ENCODE measurements around the gene CUBN. TPM values are rescaled to one million over a fixed set of nuclear protein-coding genes. Genes with fewer than 3 reads are reported as not detected.
A peak's percentile ranks its signal among the peaks of the same experiment; 100 is the strongest.
"Not testable (repeated sequence)": the region's sequence is repeated elsewhere in the genome, so short reads cannot be mapped to it uniquely, and the experiment has no call there.

The CUBN gene
- total RNA-seq, 1 donor from 2014 or later: 0.12 TPM

DNA sequence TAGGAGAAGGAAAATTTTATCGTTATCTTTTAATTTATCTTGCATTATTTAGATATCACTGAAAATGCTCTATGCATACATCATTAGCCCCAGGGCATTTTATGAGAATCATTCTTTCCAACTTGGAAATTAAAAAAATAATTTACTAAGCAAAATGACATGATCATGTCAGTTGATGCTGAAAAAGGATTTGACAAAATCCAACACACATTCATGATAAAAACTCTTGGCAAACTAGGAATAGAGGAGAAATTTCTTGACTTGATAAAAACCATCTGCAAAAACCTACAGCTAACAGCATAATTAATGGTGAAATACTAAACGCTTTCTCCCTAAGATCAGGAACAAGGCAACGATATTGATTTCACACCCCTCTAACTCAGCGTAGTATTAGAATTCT is 272.2 kb downstream of the CUBN start:
- ATAC-seq: no peak

DNA sequence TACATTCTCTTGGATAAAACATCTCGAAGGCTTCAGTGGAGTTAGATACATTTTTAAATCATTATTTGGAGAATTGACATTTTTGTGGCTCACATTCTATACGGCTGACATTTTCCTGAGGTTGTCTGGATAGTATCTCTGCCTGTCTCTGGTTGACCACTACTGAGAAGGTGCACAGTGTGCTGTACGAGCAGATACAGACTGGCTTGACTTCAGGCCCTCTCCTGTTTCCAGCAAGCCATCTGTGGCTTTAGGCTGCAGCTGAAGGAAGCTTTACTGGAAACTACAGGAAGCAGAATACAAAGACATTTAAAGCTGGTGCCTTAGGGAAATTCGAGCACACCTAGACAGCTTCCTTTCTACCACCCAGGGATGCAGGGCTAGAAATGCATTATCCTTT is 273.0 kb downstream of the CUBN start:
- ATAC-seq: no peak

DNA sequence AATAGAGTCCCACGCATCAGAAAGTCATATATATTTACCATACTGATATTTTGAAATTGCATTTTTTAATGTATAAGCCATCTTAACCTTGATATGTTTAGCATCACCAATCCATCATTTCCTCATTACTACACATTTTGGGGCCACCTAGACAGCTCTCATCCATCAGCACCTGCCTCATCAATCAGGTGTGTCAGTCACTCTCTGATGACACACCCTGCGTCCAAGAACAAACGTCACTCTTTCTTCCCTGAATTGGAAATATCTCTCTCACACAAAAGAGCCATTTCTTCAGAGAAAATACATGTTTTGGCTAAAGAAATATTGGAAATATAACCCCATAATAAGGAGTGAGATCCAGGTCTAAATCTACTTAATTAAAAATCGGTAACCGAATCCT is 273.5 kb downstream of the CUBN start:
- peak; percentile 50 for ATAC-seq

DNA sequence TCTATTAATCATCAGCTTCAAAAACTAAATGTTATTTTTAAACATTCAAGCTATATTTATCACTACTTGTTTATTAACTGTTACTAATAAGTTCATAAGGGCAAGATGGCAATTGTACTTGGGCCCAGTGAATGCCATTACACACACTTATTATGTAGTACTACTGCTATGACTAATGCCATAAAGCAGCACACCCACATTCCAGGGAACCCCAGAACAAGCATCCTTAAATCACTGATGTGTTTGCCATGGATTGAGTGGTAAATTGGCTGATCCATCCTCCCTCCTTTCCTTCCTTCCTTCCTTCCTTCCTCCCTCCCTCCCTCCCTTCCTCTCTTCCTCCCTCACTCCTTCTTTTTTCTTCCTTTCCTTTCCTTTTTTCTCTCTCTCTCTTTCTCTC is 275.0 kb downstream of the CUBN start:
- peak; percentile 63 for ATAC-seq

DNA sequence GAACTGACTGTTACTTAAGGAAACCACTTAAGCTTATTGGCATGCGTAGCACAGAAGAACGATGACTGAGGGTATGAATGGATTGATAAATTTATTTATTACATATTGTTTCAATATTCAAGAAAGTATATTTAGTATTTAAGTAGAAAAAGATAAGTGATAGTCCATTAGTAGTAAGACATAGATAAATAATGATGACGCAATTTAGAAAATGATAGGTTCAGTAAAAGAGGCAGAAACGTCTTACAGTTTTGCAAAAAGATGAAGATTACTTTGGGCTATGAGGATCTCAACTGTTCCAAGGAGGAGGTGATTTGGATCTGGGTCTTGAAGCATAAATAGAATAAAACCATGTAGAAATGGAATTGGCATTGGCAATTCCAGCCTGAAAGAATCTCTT is 275.8 kb downstream of the CUBN start:
- no peak for ATAC-seq

DNA sequence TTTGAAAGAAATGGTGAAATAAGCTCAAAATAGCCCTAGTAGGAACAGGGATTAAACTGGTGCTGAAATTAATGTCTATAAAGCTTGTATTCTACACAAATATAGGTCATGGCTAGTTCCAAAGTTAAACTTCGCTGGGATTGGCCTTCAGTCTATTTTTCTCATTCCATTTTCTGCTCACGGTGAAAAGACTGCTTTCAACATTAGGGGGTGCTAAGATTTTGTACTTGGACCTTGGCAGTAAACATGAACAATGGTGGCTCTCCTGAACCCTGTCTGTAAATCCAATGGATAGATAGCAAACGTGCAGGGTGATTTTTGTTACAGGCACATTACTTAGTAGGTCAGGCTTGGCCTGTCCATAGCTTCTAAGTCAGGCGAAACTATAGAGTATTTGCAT is 276.4 kb downstream of the CUBN start:
- no peak for ATAC-seq

DNA sequence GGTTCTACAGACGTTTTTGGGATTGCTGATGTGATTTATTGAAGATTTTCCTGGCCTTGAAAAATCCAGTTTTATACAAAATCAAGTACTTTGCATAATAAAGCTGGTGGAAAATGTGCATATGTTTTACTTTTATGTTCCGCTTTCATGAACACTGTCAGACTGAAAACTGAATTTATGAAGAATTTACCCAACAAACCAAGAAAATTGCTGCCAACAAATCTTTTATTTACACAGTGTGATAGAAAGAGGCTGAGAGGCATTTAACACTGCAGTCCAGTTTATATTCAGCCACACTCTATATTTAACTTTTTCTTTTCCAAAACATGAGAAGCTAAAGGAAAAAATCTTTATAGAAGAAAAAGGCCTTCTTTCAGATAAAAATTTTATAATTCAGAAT is 277.0 kb downstream of the CUBN start:
- no peak for ATAC-seq

DNA sequence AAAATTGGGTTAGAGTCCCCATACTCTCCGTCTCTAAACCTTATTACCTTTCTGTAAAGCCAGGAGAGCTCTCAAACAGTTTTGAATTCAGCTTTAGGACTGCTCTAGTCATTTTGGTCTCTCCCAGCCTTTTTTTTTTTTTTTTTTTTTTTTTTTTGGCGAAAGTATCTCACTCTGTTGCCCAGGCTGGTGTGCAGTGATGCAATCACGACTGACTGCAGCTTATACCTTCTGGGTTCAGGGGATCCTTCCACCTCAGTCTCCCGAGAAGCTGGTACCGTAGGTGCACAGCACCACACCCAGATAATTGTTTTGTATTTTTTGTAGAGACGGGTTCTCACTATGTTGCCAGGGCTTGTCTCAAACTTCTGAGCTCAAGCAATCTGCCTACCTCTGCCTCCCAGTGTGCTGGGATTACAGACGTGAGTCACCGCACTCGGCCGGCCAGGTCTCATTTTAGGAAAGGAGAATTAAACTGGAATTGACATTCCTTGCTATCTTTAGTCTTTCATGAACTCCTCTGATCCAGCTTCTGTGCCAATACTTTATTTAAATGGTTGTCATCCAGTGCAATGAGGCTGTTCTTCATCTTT is 281.0 kb downstream of the CUBN start:
- peak; percentile 89 for ATAC-seq

DNA sequence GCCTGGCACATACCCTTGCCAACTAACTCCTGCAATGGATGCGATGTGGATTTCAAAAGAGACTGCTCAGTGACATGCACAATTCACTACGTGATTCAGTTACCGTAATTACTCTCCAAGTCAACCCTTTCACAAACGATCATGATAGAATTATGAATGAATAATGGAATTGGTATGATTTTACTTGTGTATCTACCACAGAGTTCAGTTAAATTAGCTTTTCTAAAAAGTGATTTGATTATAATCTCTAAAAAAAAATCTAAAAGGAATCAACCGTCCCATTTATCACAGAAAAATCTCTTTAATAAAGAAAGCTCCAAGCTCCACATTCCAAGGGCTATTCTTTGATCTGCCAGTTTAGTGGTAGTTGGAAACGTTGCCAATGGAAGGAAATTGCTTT is 282.0 kb downstream of the CUBN start:
- no peak for ATAC-seq

DNA sequence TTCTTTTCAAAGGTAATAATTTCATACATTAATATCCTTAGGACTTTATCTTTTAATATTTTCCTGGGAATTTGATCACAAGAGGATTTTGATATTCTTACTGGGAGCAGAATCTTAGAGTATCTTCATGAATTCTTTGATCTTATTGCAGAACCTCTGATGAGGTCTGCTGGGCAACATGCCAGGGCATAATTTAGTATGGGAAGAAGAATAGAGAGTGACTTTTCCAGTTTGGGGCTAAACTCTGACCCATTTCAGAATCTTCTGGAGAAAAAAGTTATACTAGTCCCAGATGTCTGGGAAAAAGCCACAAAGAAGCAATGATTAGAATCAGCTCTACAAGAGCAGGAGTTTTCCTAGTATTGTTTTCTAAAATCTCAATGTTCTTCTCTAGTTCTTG is 284.4 kb downstream of the CUBN start:
- no peak for ATAC-seq

DNA sequence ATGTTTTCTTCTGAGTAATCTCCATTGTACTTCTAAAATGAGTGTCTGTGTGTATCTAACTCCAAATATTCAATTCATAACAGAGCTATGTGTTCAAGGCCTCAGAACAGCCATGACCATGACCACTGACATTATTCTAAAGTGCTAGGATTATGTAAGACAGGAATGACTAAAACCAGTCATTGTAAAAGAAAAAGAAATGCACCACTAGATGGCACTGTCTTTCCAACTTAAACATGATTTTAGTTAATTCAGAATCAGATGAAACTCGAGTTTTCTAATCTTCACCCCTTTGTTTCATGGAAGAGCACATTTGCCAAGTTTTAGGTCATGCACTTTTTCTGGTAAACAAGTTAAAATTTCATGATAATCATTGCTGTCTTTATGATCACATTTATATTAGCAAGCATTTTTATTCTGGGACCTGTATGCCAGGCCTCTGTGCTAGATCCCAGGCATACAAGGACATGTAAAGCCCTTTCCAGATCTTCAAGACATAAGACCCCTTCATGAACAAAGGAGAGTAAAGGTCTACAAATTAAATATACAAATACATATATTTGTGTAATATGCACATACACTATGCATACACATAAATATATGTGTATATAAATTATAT is 286.2 kb downstream of the CUBN start:
- peak; percentile 75 for ATAC-seq

DNA sequence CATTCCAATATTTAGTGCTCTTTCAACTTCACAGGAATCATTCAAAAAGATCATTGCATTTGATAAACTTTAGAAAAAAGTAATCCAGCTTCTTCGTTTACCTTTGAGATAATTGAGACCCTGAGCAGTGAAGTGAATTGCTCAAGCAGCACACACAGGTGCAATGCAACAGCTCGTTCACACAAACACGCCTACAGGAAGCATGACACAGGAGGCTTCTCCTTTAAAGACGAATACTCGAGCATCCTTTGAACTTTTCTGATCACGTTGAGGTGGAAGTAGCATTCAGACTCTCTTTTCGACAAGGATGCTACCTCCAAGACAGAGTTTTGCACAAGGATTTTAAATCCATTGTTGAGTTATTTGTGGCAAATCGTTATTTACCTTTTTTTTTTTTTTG is 294.4 kb downstream of the CUBN start:
- no peak for ATAC-seq

DNA sequence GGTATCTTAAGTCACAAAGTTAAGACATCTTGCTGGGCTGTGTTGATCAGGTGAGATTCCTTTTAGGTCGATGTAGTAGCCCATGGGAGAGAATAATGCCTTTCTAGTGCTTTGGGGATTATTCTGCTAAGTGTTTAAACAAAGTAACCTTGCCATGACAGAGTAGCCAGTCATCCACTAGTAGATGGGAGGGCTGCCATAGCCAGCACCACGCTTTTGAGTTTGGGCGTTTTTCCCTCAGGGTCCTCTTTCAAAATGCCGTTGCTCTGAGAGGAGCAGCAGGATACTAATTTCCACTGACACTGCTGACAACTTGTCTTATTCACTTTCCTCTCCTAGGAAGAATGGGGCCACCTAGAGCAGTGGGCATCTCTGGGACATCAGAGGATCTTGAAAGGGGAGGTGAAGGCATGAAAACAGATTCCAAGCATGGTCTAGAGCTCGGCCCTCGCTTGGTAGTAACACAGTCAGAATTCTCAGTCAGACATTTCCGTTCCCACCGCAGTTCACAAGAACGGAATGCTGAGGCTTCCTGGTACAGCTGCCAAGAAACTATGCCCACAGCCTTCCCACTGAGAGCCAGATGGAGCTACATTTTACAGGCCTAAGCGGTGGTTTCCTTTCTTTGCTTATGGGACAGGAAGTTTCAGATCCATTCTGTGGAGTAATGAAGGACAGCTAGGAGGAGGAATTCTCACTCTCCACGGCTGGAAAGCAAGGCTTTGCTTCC is 297.1 kb downstream of the CUBN start:
- ATAC-seq: peak; percentile 46

DNA sequence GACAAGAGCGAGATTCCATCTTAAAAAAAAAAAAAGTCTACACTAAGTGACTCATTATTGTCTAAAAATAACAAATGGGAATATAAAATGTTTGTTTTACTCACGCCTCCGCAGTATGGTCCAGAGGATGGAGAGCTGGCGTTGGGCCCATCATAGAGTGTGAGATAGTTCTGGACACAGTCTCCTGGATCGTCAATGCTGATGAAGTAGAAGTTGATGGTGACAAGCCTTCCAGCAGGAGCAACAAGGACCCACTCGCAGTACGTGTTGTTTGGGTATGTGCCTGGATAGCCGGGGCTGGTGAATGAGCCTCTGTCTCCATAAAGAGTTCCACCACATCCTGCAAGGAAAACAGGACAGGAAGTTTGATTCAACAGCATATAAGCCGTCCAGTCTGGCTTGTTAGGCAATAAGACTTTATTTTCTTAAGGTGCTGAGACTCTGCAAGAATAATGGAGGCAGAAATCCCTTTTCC is 300.9 kb downstream of the CUBN start:
- peak; percentile 40 for ATAC-seq

DNA sequence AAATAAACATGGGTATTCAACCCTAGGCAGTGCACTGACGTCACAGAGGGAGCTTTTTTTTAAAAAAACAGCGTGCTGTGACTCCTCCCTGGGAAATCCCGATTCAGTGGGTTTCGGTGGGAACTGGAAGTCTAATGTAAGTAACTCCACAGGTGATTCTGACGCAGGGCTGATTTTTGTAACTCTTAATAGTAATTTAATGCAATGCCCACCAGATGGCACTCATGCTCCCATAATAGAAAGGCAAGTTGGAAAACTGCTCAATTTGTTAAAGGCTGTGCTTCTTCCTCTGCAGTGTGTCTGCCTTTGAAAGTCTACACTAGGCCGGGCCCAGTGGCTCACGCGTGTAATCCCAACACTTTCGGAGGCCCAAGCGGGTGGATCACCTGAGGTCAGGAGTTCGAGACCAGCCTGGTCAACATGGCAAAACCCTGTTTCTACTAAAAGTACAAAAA is 301.5 kb downstream of the CUBN start:
- peak; percentile 87 for ATAC-seq

DNA sequence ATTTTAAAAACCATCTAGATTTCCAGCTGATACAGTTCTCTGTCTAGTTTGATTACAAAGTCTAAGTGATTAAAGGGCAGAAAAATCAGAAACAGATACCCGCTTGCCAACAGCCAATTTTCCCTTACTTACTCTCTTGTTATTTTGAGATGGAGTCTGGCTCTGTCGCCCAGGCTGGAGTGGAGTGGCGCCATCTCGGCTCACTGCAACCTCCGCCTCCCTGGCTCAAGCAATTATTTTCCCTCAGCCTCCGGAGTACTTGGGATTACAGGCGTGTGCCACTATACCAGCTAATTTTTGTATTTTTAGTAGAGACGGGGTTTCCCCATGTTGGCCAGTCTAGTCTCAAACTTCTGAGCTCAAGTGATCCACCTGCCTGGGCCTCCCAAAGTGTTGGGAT is 302.1 kb downstream of the CUBN start:
- not testable (repeated sequence) for ATAC-seq

DNA sequence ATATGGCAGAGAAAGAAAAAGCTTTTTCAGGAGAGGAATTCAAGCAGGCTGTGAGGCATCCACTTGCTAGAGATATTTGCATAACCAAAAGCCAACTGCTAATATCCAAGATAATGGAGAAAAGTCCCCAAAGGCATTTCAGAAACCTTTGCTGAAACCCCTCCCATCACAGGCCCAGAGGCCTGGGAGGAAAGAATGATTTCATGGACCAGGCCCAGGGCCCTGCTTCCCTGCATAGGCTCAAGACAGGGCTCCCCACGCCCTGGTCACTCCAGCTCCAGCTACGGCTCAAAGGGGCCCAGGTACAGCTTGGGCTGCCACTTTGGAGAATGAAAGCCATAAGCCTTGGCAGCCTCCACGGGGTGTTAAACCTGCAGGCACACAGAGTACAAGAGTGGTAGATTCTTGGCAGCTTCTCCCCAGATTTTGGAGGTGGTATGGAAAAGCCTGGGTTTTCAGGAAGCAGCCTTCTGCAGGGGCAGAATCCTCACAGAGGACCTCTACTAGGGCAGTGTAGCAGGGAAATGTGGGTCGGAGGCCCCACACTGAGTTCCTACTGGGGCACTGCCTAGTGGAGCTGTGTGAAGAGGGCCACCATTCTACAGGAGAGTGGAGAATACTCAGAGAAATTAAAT is 306.8 kb downstream of the CUBN start:
- no peak for ATAC-seq

DNA sequence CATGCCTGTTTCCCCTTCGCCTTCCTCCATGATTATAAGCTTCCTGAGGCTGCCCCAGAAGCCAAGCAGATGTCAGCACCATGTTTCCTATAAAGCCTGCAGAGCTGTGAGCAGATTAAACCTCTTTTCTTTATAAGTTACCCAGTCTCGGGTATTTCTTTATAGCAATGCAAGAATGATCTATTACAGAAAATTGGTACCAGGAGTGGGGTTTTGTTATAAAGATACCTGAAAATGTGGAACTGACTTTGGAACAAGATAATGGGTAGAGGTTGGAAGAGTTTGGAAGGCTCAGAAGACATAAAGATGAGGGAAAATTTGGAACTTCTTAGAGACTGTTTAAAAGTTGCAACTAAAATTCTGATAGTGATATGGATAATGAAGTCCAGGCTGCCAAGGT is 307.6 kb downstream of the CUBN start:
- no peak for ATAC-seq

DNA sequence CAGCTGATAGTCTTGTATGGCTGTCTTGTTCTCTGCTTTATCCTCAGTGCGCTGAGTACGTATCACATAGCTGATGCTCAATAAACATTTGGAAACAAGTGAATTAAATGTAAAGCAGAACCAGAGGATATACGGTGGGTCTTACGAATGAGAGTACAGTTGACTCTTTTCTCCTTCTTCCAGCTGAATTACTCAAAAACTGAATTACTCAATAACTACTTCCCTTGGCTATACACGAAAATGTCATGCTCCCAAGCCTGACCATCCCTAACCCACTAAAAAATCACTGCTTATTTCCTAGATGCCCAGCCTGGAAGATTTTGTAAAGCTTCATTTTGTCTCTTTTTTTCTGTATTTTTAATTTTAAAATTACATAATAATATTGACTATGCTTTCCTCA is 309.2 kb downstream of the CUBN start:
- ATAC-seq: no peak

DNA sequence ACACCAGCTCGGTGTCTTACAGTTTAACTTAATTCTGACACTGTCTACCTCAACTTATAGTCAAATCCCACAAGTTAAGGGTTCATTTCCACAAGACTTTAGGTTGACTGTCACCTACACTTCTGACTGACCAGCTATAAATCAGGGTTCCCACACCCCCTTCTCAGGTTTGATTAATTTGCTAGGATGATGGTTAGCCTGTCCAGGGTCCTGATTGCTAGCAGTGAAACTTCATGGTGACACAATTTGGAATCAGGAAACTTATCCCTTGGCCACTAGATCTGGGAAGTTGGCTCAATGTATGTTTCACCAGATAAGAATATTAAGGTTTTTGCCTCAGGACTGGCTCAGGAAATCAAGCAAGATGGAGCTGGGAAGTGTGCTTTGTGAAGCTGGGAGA is 309.6 kb downstream of the CUBN start:
- ATAC-seq: no peak

DNA sequence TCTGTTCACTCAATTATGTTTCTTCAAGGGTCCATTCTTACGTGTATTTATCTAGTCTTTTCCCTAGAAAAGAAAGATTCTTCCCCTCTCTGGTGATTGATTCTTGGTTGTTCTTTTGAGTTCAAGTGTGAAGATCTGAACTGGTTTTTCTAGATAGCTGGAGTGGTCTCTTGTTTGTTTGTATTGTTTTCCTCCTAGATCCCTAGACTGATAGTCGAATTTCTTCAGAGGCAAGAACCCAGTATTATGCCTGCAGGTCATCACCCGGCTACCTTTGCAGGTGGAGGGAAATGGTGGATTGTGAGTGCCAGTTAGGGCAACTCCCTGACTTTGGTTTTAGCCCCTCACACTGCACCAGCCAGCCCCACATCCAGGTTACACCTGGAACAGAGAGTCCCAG is 310.2 kb downstream of the CUBN start:
- ATAC-seq: no peak

DNA sequence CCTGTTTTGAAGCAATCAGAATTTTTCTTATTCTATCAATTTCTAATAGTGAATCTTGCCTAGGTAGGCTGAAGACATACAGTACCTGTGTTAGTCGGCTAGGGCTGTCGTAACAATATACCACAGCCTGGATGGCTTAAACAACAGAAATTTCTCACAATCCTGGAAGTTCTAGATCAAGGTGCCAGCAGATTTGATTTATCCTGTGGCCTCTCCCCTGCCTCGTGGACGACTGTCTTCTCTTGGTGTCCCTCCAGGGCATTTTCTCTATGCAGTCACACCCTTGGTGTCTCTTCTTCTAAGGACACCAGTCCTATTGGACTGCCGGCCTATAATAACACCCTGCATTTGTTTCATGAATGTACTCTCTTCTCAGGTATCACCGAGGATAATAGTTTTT is 310.6 kb downstream of the CUBN start:
- no peak for ATAC-seq
